Peyer's patch (tissue), 4 donors: ENCODE results near the gene TPSD1. TPM values are rescaled to one million over a fixed set of nuclear protein-coding genes. Genes with fewer than 3 reads are reported as not detected.

ENCODE experiments used
- DNase-seq, 3 donors: peaks; one replicate each; pipeline ENCODE4 v3.0.0-alpha.2; 2017 to 2019
- H3K27ac ChIP-seq, 4 donors: fragments of 200-600 bp; sonication (generic); one replicate each; pipeline ENCODE4 v1.5.1; 2016 to 2019
- H3K27me3 ChIP-seq, 2 donors: fragments of 200-600 bp; sonication (generic); one replicate each; pipeline ENCODE4 v1.5.1; 2019
- H3K36me3 ChIP-seq, 3 donors: fragments of 200-600 bp; sonication (generic); one replicate each; pipeline ENCODE4 v1.5.1; 2016 to 2019
- H3K4me1 ChIP-seq, 4 donors: fragments of 200-600 bp; sonication (generic); one replicate each; pipeline ENCODE4 v1.5.1; 2016 to 2019
- H3K4me3 ChIP-seq, 4 donors: fragments of 200-600 bp; sonication (generic); 1 replicate in 3 of 4; 2 replicates in 1 of 4; pipeline ENCODE4 v1.5.1; 2016 to 2019; ENCODE audit warnings: mild to moderate bottlenecking in 1 of 4
- H3K9me3 ChIP-seq, 4 donors: fragments of 200-600 bp; sonication (generic); one replicate each; pipeline ENCODE4 v1.5.1; 2016 to 2019; ENCODE audit warnings: mild to moderate bottlenecking in 1 of 4
- CTCF ChIP-seq, 6 experiments: fragments of 450-650 bp in 4 of 6; fragments of 200-600 bp in 2 of 6; sonication (generic) in 1 of 6; IDR thresholded peaks; one replicate each; pipeline ENCODE4 v1.5.1; 2017 to 2019; ENCODE audit warnings: antibody characterized with exemption in 6 of 6, mild to moderate bottlenecking in 3 of 6, moderate library complexity in 1 of 6
- POLR2A ChIP-seq, 2 donors: fragments of 450-650 bp; IDR thresholded peaks; one replicate each; pipeline ENCODE4 v1.5.1; 2017; ENCODE audit warnings: antibody characterized with exemption in 2 of 2, mild to moderate bottlenecking in 2 of 2, moderate library complexity in 2 of 2
- total RNA-seq, 4 donors: library from RNA; depleted of rRNA; stranded (reverse); fragments of >200 nt; gene quantifications; one replicate each; pipeline ENCODE4 v1.1.0, GENCODE V29; 2016

The TPSD1 gene
- total RNA-seq, 4 donors from 2014 or later = 10.3 to 61.1 (median 24.1) TPM; not detected in 1

DNA sequence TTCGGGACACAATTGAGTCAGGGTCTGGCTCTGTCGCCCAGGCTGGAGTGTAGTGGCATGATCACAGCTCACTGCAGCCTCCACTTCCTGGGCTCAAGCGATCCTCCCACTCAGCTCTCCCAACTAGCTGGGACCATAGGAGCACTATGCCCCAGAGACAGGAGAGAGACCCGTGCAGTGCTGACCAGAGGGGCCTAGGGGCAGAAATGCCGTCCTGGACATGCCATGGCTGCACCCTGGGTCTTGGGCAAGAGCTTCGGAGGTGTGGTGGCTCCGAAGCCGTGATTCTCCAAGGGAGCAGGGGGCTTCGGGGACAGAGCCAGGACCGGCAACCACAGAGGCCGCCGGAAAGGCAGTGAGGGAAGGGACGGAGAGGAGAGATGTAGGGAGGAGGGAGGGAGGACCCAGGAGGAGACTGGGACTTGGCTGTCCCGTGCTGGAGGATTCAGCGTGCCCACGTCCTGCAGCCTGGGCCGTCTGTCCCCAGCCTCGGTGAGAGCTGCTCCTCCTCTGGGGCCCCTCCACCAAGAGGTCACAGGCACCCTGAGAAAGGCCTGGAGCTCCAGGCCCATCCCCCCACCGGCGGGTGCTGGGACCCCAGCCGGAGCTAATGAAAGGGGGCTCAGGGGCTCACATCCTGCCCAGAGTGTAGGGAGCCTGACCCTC is 21.9 kb downstream of the TPSD1 start:
- Histone ChIP-seq H3K4me3 (no peak overlapping the region), H3K36me3 (no peaks in the 10 kb centered on the region), H3K27me3 (no peaks in the 10 kb centered on the region), H3K27ac (no peak overlapping the region), H3K9me3 (no peaks in the 10 kb centered on the region), H3K4me1 (no peaks in the 10 kb centered on the region)
- TF ChIP-seq CTCF (IDR thresholded peaks at IDR 0.05) (no peak), POLR2A (IDR thresholded peaks at IDR 0.05) (no peak)
- DNase-seq = no peak

DNA sequence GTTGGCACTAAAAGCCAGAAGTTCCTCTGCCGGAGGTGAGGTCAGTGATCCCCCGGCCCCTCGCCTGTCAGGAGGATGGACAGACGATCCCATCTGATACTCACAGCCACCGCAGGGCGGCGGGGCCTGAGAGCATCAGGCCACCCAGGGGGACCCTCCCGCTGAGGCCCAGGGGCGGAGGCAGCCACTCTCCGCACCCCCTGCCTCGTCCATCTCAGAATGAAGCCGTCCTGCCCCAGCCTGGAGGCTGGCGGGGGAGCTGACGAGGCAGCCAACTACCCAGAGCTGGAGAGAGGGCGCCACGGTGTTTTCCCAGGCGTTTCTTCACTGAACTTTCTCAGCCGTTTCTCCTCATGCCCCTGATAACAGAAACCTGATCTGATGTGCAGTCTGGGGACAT is 22.6 kb downstream of the TPSD1 start:
- H3K4me3 ChIP-seq = no peak overlapping the region
- no peak for TF ChIP-seq POLR2A (IDR thresholded peaks at IDR 0.05)
- H3K27me3 ChIP-seq = no peaks in the 10 kb centered on the region
- H3K4me1 ChIP-seq = no peaks in the 10 kb centered on the region
- no peak for DNase-seq
- no peak overlapping the region for H3K27ac ChIP-seq
- no peaks in the 10 kb centered on the region for H3K36me3 ChIP-seq
- H3K9me3 ChIP-seq = no peaks in the 10 kb centered on the region

GRCh38 chr16:1279081-1279944 is 23.4 kb downstream of the TPSD1 start:
- no peak for DNase-seq
- no peaks in the 10 kb centered on the region for H3K36me3 ChIP-seq
- no peaks in the 10 kb centered on the region for H3K9me3 ChIP-seq
- no peaks in the 10 kb centered on the region for H3K27me3 ChIP-seq
- H3K4me1 ChIP-seq = no peaks in the 10 kb centered on the region
- H3K4me3 ChIP-seq = no peak overlapping the region
- H3K27ac ChIP-seq = no peak overlapping the region
- TF ChIP-seq POLR2A (IDR thresholded peaks at IDR 0.05) (no peak), CTCF (IDR thresholded peaks at IDR 0.05) (no peak)

- Histone ChIP-seq H3K4me1 (no peaks in the 10 kb centered on the region), H3K27ac (no peak overlapping the region), H3K36me3 (no peaks in the 10 kb centered on the region), H3K27me3 (no peaks in the 10 kb centered on the region), H3K4me3 (no peak overlapping the region), H3K9me3 (no peaks in the 10 kb centered on the region)
- no peak for DNase-seq
- TF ChIP-seq CTCF (IDR thresholded peaks at IDR 0.05) (no peak), POLR2A (IDR thresholded peaks at IDR 0.05) (no peak)
These were observed 24.2 kb downstream of the TPSD1 start for GRCh38 chr16:1279945-1280589.

GRCh38 chr16:1280783-1281182 is 24.9 kb downstream of the TPSD1 start:
- Histone ChIP-seq H3K27ac (no peak overlapping the region), H3K36me3 (no peaks in the 10 kb centered on the region), H3K4me1 (no peaks in the 10 kb centered on the region), H3K4me3 (no peak overlapping the region), H3K9me3 (no peaks in the 10 kb centered on the region), H3K27me3 (no peaks in the 10 kb centered on the region)
- no peak for DNase-seq
- TF ChIP-seq POLR2A (IDR thresholded peaks at IDR 0.05) (no peak), CTCF (IDR thresholded peaks at IDR 0.05) (no peak)

GRCh38 chr16:1281517-1281916 is 25.6 kb downstream of the TPSD1 start:
- Histone ChIP-seq H3K27ac (no peak overlapping the region), H3K36me3 (no peaks in the 10 kb centered on the region), H3K9me3 (no peaks in the 10 kb centered on the region), H3K27me3 (no peaks in the 10 kb centered on the region), H3K4me1 (no peaks in the 10 kb centered on the region), H3K4me3 (no peak overlapping the region)
- no peak for TF ChIP-seq CTCF (IDR thresholded peaks at IDR 0.05)
- TF ChIP-seq POLR2A (IDR thresholded peaks at IDR 0.05) = no peak
- DNase-seq = no peak
